Measurements from ENCODE around the gene E2F4.
A peak's percentile ranks its signal among the peaks of the same experiment; 100 is the strongest.

E2F4 gene

DNA sequence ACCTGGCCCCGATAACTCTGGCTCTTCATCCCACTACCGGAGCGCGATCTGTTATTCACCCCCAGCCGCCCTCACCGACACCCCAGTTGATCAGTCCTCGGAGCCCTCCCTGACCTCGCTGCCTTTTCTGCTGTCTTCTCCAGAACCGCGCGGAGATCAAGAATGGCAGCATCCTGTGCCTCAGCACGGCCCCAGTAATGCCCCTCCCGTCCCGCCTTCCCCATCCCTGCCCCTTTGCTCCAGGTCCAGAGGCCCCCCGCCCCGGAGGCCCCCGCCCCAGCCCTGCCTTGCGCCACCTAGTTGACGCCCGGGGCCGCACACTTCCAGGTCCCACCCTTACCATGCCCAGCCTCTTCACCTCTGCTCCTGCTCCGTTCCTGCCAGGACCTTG is 7.8 kb downstream of the E2F4 start:
- no peak overlapping the region for H2BK5ac ChIP-seq (ENCODE audit: low read depth, low read length, poor library complexity)
- no peak overlapping the region for H3K18ac ChIP-seq (ENCODE audit: low read length)
- H3K4me1 ChIP-seq (ENCODE audit: control insufficient read depth in 1 of 2, insufficient read depth in 2 of 2, low read length in 2 of 2), result peaks cover 12 to 20% of the 10 kb centered on the region in 2 experiments
- peak overlapping the region; percentile 10 for H2AFZ ChIP-seq (ENCODE audit: insufficient read depth, low read length, poor library complexity)
- H3K4me3 ChIP-seq (ENCODE audit: low read depth, low read length), result peak overlapping the region; percentile 1
- no CpG with 5 or more reads among the region's 22 CpGs for WGBS (ENCODE audit: extremely low coverage, insufficient coverage, insufficient read length)
- H3K79me1 ChIP-seq (ENCODE audit: low read length), result peaks cover 8% of the 10 kb centered on the region
- peak overlapping the region; percentile 22 for H3K14ac ChIP-seq (ENCODE audit: low read length)
- H2BK12ac ChIP-seq (ENCODE audit: low read length), result peak overlapping the region; percentile 26
- H3K4me2 ChIP-seq (ENCODE audit: low read length), result peak overlapping the region; percentile 56
- no peak overlapping the region for H2AK5ac ChIP-seq (ENCODE audit: low read length)
- H3K27ac ChIP-seq (ENCODE audit: low read depth, low read length), result no peak overlapping the region
- DNase-seq, result no peak
- H3K4ac ChIP-seq (ENCODE audit: low read depth, low read length), result no peak overlapping the region
- peak overlapping the region; percentile 21 for H4K8ac ChIP-seq (ENCODE audit: low read depth, low read length)
- H3K9me3 ChIP-seq (ENCODE audit: insufficient read depth, low read depth, low read length), result peaks cover 4% of the 10 kb centered on the region
- H2BK120ac ChIP-seq (ENCODE audit: insufficient read depth, low read length, poor library complexity), result no peak overlapping the region
- no peak overlapping the region for H3K23ac ChIP-seq (ENCODE audit: low read length)
- no peaks in the 10 kb centered on the region for H3K79me2 ChIP-seq (ENCODE audit: control insufficient read depth, insufficient read depth, low read length, poor library complexity)
- no peak overlapping the region for H4K12ac ChIP-seq (ENCODE audit: low read depth, low read length)
- peaks cover 67 to 74% of the 10 kb centered on the region in 2 experiments for H3K36me3 ChIP-seq (ENCODE audit: control insufficient read depth in 1 of 2, insufficient read depth in 2 of 2, low read length in 2 of 2)
- H3K27me3 ChIP-seq (ENCODE audit: insufficient read depth, low read length), result no peaks in the 10 kb centered on the region
- no peak overlapping the region for H3K9ac ChIP-seq (ENCODE audit: low read length)
- H4K91ac ChIP-seq (ENCODE audit: low read depth, low read length), result no peak overlapping the region

DNA sequence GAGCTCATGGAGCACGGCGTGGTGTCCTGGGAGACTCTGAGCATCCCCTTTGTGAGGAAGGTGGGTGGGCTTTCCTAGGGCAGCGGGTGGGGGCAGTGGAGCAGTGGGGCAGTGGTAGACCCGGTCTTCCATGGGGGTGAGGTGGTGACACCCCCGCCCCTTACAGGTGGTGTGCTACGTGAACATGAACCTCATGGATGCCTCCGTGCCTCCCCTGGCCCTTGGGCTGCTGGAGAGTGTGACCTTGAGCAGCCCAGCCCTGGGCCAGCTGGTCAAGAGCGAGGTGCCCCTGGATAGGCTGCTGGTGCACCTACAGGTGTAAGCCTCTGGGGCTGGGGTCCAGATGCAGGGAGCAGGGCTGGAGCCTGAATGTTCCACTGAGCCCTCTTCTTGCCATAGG is 8.5 kb downstream of the E2F4 start:
- Histone ChIP-seq H2AFZ (ENCODE audit: insufficient read depth, low read length, poor library complexity) (no peak overlapping the region), H3K4me3 (ENCODE audit: low read depth, low read length) (no peak overlapping the region), H4K8ac (ENCODE audit: low read depth, low read length) (no peak overlapping the region), H2BK12ac (ENCODE audit: low read length) (no peak overlapping the region), H2BK5ac (ENCODE audit: low read depth, low read length, poor library complexity) (no peak overlapping the region), H4K91ac (ENCODE audit: low read depth, low read length) (no peak overlapping the region), H4K12ac (ENCODE audit: low read depth, low read length) (no peak overlapping the region), H3K79me2 (ENCODE audit: control insufficient read depth, insufficient read depth, low read length, poor library complexity) (no peaks in the 10 kb centered on the region), H3K9ac (ENCODE audit: low read length) (no peak overlapping the region), H3K9me3 (ENCODE audit: insufficient read depth, low read depth, low read length) (peaks cover 4% of the 10 kb centered on the region), H3K4me2 (ENCODE audit: low read length) (no peak overlapping the region), H2AK5ac (ENCODE audit: low read length) (no peak overlapping the region), H3K27ac (ENCODE audit: low read depth, low read length) (no peak overlapping the region), H3K36me3 (ENCODE audit: control insufficient read depth in 1 of 2, insufficient read depth in 2 of 2, low read length in 2 of 2) (peaks cover 60 to 67% of the 10 kb centered on the region in 2 experiments), H3K27me3 (ENCODE audit: insufficient read depth, low read length) (no peaks in the 10 kb centered on the region), H2BK120ac (ENCODE audit: insufficient read depth, low read length, poor library complexity) (no peak overlapping the region), H3K4ac (ENCODE audit: low read depth, low read length) (no peak overlapping the region), H3K23ac (ENCODE audit: low read length) (no peak overlapping the region), H3K14ac (ENCODE audit: low read length) (no peak overlapping the region), H3K4me1 (ENCODE audit: control insufficient read depth in 1 of 2, insufficient read depth in 2 of 2, low read length in 2 of 2) (peaks cover 12 to 20% of the 10 kb centered on the region in 2 experiments), H3K79me1 (ENCODE audit: low read length) (peaks cover 8% of the 10 kb centered on the region), H3K18ac (ENCODE audit: low read length) (no peak overlapping the region)
- no peak for DNase-seq
- no CpG with 5 or more reads among the region's 8 CpGs for WGBS (ENCODE audit: extremely low coverage, insufficient coverage, insufficient read length)

DNA sequence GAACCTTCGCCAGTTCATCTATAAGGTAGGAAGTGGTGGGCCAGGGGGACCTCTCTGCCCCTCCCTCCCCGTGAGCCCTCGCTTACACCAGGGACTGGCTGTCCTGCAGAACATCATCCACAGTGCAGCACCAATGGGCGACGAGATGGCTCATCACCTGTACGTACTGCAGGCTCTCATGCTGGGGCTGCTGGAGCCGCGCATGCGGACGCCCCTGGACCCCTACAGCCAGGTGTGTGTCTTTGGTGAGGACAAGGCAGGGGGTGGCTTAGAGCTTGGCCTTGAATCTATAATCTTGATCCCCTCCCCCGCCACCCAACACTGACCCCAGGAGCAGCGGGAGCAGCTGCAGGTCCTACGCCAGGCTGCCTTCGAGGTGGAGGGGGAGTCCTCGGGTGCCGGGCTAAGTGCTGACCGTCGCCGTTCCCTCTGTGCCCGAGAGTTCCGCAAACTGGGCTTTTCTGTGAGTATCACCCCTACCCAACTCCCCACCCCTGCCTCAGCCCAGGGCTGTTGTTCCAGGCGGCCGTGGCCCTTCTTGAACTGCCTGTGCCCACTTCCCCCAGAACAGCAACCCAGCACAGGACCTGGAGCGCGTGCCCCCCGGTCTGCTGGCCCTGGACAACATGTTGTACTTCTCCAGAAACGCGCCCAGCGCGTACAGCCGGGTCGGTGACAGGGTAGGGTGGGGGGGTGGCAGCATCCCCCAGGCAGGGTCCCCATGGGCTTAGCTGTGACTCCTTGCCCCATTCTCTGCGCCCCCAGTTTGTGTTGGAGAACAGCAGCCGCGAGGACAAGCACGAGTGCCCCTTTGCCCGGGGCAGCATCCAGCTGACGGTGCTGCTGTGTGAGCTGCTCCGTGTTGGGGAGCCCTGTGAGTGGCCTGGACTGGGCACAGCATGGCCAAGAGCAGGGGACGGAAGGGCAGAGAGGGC is 9.7 kb downstream of the E2F4 start:
- H3K9ac ChIP-seq (ENCODE audit: low read length), result no peak overlapping the region
- no peaks in the 10 kb centered on the region for H3K79me2 ChIP-seq (ENCODE audit: control insufficient read depth, insufficient read depth, low read length, poor library complexity)
- H4K91ac ChIP-seq (ENCODE audit: low read depth, low read length), result no peak overlapping the region
- H3K27me3 ChIP-seq (ENCODE audit: insufficient read depth, low read length), result no peaks in the 10 kb centered on the region
- H3K27ac ChIP-seq (ENCODE audit: low read depth, low read length), result no peak overlapping the region
- H2AFZ ChIP-seq (ENCODE audit: insufficient read depth, low read length, poor library complexity), result no peak overlapping the region
- no peak overlapping the region for H2BK5ac ChIP-seq (ENCODE audit: low read depth, low read length, poor library complexity)
- peaks cover 14 to 26% of the 10 kb centered on the region in 2 experiments for H3K4me1 ChIP-seq (ENCODE audit: control insufficient read depth in 1 of 2, insufficient read depth in 2 of 2, low read length in 2 of 2)
- no peak overlapping the region for H2AK5ac ChIP-seq (ENCODE audit: low read length)
- H3K18ac ChIP-seq (ENCODE audit: low read length), result no peak overlapping the region
- H2BK120ac ChIP-seq (ENCODE audit: insufficient read depth, low read length, poor library complexity), result no peak overlapping the region
- H3K4ac ChIP-seq (ENCODE audit: low read depth, low read length), result no peak overlapping the region
- peaks cover 49 to 55% of the 10 kb centered on the region in 2 experiments for H3K36me3 ChIP-seq (ENCODE audit: control insufficient read depth in 1 of 2, insufficient read depth in 2 of 2, low read length in 2 of 2)
- H3K9me3 ChIP-seq (ENCODE audit: insufficient read depth, low read depth, low read length), result peaks cover 4% of the 10 kb centered on the region
- peaks cover 11% of the 10 kb centered on the region for H3K79me1 ChIP-seq (ENCODE audit: low read length)
- no peak overlapping the region for H4K8ac ChIP-seq (ENCODE audit: low read depth, low read length)
- H2BK12ac ChIP-seq (ENCODE audit: low read length), result no peak overlapping the region
- H3K4me3 ChIP-seq (ENCODE audit: low read depth, low read length), result no peak overlapping the region
- no peak overlapping the region for H3K4me2 ChIP-seq (ENCODE audit: low read length)
- H4K12ac ChIP-seq (ENCODE audit: low read depth, low read length), result no peak overlapping the region
- no CpG with 5 or more reads among the region's 40 CpGs for WGBS (ENCODE audit: extremely low coverage, insufficient coverage, insufficient read length)
- DNase-seq, result no peak
- H3K14ac ChIP-seq (ENCODE audit: low read length), result no peak overlapping the region
- no peak overlapping the region for H3K23ac ChIP-seq (ENCODE audit: low read length)

DNA sequence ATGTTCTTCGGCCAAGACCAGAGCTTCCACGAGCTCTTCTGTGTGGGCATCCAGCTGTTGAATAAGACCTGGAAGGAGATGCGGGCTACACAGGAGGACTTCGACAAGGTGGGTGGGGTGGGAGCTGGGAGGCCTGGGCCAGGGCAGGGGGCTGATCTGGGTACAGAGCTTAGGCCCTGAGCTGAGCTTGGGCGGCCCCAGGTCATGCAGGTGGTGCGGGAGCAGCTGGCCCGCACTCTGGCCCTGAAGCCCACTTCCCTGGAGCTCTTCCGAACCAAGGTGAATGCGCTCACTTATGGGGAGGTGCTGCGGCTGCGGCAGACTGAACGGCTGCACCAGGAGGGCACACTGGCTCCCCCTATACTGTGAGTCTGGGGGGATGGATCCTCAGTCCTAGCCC is 10.5 kb downstream of the E2F4 start:
- Histone ChIP-seq H3K79me1 (ENCODE audit: low read length) (peaks cover 13% of the 10 kb centered on the region), H3K36me3 (ENCODE audit: control insufficient read depth in 1 of 2, insufficient read depth in 2 of 2, low read length in 2 of 2) (peaks cover 42 to 48% of the 10 kb centered on the region in 2 experiments), H4K91ac (ENCODE audit: low read depth, low read length) (no peak overlapping the region), H4K12ac (ENCODE audit: low read depth, low read length) (no peak overlapping the region), H3K14ac (ENCODE audit: low read length) (no peak overlapping the region), H3K4me2 (ENCODE audit: low read length) (no peak overlapping the region), H3K9ac (ENCODE audit: low read length) (no peak overlapping the region), H2BK5ac (ENCODE audit: low read depth, low read length, poor library complexity) (no peak overlapping the region), H4K8ac (ENCODE audit: low read depth, low read length) (no peak overlapping the region), H3K79me2 (ENCODE audit: control insufficient read depth, insufficient read depth, low read length, poor library complexity) (no peaks in the 10 kb centered on the region), H3K27ac (ENCODE audit: low read depth, low read length) (no peak overlapping the region), H2BK12ac (ENCODE audit: low read length) (no peak overlapping the region), H3K18ac (ENCODE audit: low read length) (no peak overlapping the region), H2BK120ac (ENCODE audit: insufficient read depth, low read length, poor library complexity) (no peak overlapping the region), H3K4ac (ENCODE audit: low read depth, low read length) (no peak overlapping the region), H2AK5ac (ENCODE audit: low read length) (no peak overlapping the region), H2AFZ (ENCODE audit: insufficient read depth, low read length, poor library complexity) (no peak overlapping the region), H3K23ac (ENCODE audit: low read length) (no peak overlapping the region), H3K27me3 (ENCODE audit: insufficient read depth, low read length) (no peaks in the 10 kb centered on the region), H3K4me3 (ENCODE audit: low read depth, low read length) (no peak overlapping the region), H3K4me1 (ENCODE audit: control insufficient read depth in 1 of 2, insufficient read depth in 2 of 2, low read length in 2 of 2) (peaks cover 21 to 29% of the 10 kb centered on the region in 2 experiments), H3K9me3 (ENCODE audit: insufficient read depth, low read depth, low read length) (peaks cover 4% of the 10 kb centered on the region)
- no peak for DNase-seq
- WGBS (ENCODE audit: extremely low coverage, insufficient coverage, insufficient read length), result no CpG with 5 or more reads among the region's 12 CpGs
